GM19324 (cell line): ENCODE data around the gene ZFHX3.

ENCODE experiments used
- ATAC-seq: cut with Tn5 transposase; IDR thresholded peaks from one replicate; pipeline ENCODE4 v1.9.1; 2021; ENCODE audit warnings: mild to moderate bottlenecking, moderate library complexity; ENCODE audit not compliant: unreplicated experiment, low FRiP score

The ZFHX3 gene

GRCh38 chr16:72840631-72841381 is 207.1 kb downstream of the ZFHX3 start:
- ATAC-seq: no peak

DNA sequence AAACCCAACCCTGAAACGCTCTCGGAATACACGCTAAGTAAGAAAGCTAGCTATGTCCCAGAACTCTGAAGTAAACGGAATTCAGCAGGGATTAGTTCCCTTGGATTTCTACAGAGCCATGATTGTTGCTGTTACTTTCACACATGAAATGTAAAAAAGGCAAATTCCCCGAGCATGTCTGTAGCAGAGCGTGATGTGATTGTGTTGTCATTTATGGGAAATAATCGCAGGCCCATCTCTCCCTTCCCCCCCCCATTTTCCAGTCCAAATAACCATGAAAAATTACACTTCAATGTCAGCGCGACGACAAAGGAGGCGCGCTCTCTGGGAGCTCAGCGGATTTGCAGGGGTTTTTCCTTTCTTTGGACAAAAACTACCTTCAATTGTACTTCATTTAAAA is 209.0 kb downstream of the ZFHX3 start:
- no peak for ATAC-seq

GRCh38 chr16:72838586-72838910 is 209.4 kb downstream of the ZFHX3 start:
- ATAC-seq: no peak

GRCh38 chr16:72837846-72838585 is 209.9 kb downstream of the ZFHX3 start:
- no peak for ATAC-seq

DNA sequence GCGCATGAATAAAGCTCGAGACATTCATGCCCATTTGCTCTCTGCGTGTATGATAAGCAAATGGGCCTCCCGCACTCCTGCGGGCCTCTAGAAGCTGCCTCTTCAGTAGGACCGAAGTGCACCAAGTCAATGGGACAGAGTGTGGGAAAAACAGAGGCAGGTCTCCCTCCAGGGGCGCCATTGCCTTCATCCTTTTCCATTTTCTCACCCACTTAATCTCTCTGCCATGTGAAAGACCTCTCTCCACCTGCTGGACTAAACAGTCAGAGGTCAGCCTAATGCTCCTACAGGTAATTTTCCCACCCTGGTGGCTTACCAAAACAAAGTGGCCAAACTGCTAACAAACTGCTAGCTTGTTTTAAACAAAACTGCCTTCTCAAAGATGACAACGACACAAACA is 210.9 kb downstream of the ZFHX3 start:
- ATAC-seq: no peak

DNA sequence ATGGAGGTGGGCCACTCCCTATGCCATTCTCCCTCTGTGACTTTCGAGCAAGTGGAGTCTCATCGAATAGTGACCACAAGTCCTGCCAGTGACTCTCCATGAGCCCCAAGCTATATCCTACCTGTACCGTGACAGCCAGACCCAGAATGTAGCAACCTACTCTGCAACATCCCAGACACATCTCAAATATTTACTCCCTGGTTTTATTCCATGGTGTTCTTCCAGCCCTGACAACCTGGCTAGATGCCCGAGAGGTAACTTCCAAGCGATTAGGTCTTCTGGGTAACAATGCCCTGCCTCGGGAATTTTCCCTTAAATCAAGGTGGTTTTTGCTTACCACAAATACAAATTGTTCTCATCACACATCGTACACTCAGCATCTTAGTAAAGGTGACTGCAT is 211.7 kb downstream of the ZFHX3 start:
- ATAC-seq: no peak

- no peak for ATAC-seq
Observed at GRCh38 chr16:72835086-72835485, 212.8 kb downstream of the ZFHX3 start.

GRCh38 chr16:72834499-72834898 is 213.4 kb downstream of the ZFHX3 start:
- no peak for ATAC-seq

DNA sequence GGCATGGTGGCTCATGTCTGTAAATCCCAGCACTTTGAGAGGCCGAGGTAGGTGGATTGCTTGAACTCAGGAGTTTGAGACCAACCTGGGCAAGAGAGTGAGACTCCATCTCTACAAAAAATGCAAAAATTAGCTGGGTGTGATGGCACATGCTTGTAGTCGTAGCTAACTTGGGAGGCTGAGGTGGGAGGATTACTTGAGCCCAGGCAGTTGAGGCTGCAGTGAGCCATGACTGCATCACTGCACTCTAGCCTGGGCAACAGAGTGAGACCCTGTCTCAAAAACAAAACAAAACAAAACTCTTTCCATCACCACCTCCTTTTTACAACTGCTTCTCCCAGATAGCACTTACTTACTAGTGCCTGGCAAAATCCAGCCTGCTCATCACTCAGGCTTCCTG is 214.0 kb downstream of the ZFHX3 start:
- ATAC-seq: no peak

DNA sequence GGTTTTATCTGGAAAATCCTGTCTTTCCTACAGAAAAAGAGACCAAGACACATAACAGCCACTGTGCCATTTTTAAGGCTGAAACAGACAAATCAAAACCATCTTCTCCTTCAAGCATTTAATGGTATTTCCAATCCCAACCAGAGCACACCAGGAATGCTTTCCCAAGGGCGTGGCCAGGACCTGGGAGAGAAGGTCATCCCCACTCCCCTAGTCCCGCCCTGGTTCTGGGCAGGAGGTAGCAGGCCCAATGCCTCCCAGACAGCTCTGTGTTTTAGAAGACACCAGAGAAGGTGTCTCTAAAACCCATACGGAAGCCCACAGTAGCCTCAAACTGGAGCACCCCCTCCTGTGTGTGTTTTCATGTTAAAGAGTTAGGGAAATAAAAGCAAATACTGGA is 214.4 kb downstream of the ZFHX3 start:
- ATAC-seq: no peak

DNA sequence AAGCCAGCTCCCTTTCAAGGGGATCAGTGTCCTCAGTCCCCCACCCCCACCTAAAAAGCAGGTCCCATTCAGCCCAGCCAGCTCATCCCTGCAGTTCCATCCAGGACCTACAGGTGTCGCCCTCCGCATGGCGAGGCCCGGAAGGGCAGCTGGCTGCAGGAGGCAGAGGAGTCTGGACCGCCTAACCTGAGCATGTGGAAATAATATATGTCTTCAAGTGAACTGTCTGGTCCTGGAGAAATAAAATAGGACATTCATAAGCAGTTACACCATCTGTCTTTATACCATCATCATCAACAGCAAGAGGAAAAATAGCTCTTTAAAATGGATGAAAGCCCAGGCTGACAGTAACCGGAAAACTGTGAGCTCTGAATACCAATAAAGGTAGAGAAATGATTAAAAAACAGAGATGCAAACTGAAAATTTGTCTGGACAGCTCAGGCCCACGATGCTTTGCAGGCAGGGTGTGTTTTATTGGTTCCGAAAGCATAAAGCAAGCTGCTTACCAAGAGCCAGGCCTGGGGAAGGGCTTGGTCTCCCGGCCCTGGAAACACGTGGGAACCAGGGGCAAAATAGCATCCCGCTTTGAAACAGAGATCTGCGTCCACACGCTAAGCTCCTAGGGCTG is 215.2 kb downstream of the ZFHX3 start:
- ATAC-seq: no peak

DNA sequence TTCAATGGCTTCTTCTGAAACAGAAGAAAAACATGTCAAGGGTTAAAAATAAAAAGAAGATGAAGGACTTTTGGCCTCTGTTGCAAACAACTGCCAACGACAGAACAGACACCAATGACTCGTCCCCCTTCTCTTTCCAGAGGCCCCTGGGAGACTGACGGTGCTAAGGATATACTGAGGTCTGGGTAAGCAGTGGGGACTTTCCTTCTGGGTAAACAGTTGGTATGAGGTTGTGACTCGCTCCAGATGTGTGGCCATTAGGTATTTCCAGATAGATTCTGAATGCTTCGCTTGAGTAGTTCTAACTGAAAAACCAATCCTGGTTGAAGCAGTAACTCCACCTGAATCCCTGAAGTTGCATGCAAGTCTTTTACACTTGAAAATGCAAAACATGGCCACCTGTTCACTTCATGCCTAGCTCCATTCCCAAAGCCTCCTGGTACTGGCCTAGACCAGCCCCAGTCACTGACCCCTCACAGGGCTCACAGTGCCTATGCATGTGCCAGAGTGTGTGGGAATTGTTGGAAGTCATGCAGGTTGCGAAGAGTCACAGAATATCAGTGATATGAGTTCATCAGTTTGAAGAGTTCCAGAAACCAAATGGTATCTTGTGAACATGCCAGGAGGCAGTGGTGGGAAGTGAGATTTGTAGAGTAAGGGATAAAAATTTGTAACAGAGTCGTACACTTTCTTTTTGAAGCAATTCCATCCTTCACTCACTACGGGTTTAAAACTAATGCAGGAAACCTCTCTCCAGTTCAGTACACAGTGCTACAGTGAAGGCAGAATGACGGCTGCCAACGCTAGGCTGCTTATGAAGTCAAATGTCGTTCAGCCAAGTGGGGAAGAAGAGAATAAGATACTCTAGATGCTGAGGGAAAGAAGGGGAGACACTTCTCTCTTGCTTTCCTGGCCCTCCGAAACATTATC is 217.8 kb downstream of the ZFHX3 start:
- ATAC-seq: no peak

GRCh38 chr16:72827866-72828265 is 220.1 kb downstream of the ZFHX3 start:
- no peak for ATAC-seq

DNA sequence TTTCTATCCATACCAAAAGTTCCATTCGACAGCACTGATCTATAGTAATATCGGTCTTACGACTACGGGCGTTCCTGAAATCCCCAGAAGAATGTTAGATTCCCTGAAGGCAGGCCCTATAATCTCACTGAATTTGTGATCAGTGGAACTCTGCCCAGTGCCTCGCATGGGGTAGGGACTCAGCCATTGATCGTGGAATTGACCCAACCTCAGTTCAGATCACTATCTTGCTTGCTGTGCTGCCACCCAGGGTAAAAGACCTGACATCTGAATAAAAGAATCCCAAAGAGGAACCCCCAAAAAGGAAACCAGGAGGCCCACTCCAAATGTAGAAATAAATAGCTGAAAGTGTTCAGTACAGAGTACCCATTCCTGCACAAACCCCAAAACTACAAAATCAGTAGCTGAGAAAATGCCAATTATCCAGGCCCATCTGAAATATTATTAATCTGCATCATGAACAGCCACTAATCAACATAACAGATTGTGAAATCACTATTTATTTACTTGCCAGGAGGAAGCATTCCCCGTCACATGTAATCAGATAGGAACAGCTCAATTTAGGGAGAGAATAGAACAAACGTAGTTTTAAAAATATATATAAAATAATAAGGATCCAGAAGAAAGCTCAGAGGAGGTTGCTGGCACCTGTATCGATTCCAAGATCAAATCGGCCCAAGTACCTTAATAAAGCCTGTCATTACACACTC is 221.9 kb downstream of the ZFHX3 start:
- no peak for ATAC-seq

- no peak for ATAC-seq
Observed at GRCh38 chr16:72824761-72825160, 223.2 kb downstream of the ZFHX3 start.

- no peak for ATAC-seq
Observed at GRCh38 chr16:72824027-72824426, 223.9 kb downstream of the ZFHX3 start.

DNA sequence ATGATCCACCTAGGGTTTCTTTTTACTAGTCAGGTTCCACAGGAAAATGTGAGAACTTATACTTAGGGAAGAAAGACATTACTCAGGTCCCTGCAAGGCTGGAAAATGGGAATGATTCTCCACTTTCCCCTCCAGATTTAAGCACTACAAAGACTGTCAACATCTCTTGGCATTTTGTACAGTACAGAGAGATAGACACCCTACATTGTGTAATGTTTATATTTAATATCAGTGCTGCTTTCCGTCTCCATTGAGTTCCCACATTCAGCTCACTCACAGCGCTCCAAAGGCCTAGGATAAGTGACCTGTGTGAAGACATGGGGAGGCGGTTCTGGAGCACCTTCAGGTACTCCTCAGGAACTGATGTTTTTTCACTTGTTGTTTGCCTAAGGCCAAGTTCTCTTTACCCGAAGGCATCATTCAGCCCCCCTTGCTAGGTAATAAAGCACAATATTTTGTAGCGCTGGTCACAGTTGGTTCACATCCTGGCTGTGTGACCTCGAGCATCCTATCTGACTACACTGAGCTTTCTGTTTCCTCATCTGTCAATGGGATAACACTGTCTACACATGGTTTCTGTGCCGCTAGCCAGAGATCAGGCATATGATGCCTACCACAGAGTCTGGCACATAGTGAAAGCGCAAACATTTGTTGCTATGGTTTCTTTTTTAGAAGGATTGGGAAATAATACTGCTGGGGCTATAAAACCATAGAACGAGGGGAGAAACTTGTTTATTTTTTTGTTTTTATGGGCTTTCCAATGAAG is 226.6 kb downstream of the ZFHX3 start:
- no peak for ATAC-seq

- no peak for ATAC-seq
Observed at GRCh38 chr16:72819345-72819744, 228.6 kb downstream of the ZFHX3 start.

GRCh38 chr16:72818236-72818845 is 229.6 kb downstream of the ZFHX3 start:
- no peak for ATAC-seq
